BJ (cell line): ENCODE measurements around the gene NUCKS1. TPM values are rescaled to one million over a fixed set of nuclear protein-coding genes. Genes with fewer than 3 reads are reported as not detected.

Experiments used
- CTCF ChIA-PET: fragments of 350-600 bp; formaldehyde crosslinking; extraction: SDS; loops from one replicate; lab custom pipeline; 2021; ENCODE audit warnings: antibody characterized with exemption, inconsistent platforms; lab: Yijun Ruan, JAX
- POLR2A ChIA-PET: fragments of 300-600 bp; sonication (Branson Sonifier 250); formaldehyde crosslinking; extraction: SDS; loops from one replicate; lab custom pipeline; 2021; ENCODE audit warnings: antibody characterized with exemption; lab: Charles Lee
- DNase-seq: peaks from one replicate; pipeline ENCODE4 v3.0.0-alpha.2; 2011; ENCODE audit warnings: low read depth
- H3K27me3 ChIP-seq: 2 replicates; pipeline ENCODE4 v1.6.0; 2011; ENCODE audit warnings: low read length; ENCODE audit not compliant: control insufficient read depth, insufficient read depth
- H3K36me3 ChIP-seq: 2 replicates; pipeline ENCODE4 v1.5.1; 2011; ENCODE audit warnings: low read length; ENCODE audit not compliant: control insufficient read depth, insufficient read depth
- H3K4me3 ChIP-seq: 2 replicates; pipeline ENCODE4 v1.5.1; 2011; ENCODE audit warnings: low read depth, mild to moderate bottlenecking, control low read depth, low read length
- CTCF ChIP-seq: IDR thresholded peaks from 2 replicates; pipeline ENCODE4 v1.5.1; 2011; ENCODE audit warnings: low read depth, mild to moderate bottlenecking, control low read depth, inconsistent platforms, low read length, moderate library complexity; ENCODE audit not compliant: insufficient read depth
- polyA plus RNA-seq: library from polyadenylated mRNA; depleted of rRNA; stranded (reverse); fragments of >200 nt; gene quantifications from 2 replicates; pipeline ENCODE4 v1.2.3, GENCODE V29; 2011

The NUCKS1 gene
- polyA plus RNA-seq, 1 experiment, result 33.3 TPM

DNA sequence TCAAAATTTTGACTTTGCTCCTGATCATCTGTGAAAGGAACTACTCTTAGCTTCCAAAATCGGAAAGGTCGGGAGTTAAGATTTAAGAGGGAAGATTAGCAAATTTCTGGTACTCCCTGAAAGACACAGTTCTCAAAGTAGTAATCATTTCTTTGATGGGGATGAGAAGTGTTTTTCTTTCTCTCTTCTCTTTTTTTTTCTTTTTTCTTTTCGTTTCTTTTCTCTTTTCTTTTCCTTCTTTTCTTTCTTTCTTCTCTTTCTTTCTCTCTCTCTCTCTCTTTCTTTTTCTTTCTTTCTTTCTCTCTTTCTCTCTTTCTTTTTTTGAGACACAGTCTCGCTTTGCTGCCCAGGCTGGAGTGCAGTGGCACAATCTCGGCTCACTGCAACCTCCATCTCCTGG lies 30.4 kb upstream of the NUCKS1 start:
- no peak overlapping the region for H3K4me3 ChIP-seq
- no peak for DNase-seq
- no peaks in the 10 kb centered on the region for H3K36me3 ChIP-seq
- ChIA-PET POLR2A (no interaction called here), CTCF (interaction anchor here (1.0 to 1.3 kb wide), 2 partner anchors 12 to 198 kb away, joined by 3 read pairs; no protein-coding TSS in a partner anchor)
- TF ChIP-seq CTCF, result no peak
- no peaks in the 10 kb centered on the region for H3K27me3 ChIP-seq

GRCh38 chr1:205777994-205778393 lies 28.0 kb upstream of the NUCKS1 start:
- no peak overlapping the region for H3K4me3 ChIP-seq
- no peak for DNase-seq
- POLR2A ChIA-PET, result no interaction called here
- H3K36me3 ChIP-seq, result no peaks in the 10 kb centered on the region
- CTCF ChIA-PET, result interaction anchor here (0.7 to 5.0 kb wide), 3 partner anchors 13 to 119 kb away, joined by 3 to 26 read pairs (median 3); no protein-coding TSS in a partner anchor
- TF ChIP-seq CTCF, result no peak
- no peaks in the 10 kb centered on the region for H3K27me3 ChIP-seq

DNA sequence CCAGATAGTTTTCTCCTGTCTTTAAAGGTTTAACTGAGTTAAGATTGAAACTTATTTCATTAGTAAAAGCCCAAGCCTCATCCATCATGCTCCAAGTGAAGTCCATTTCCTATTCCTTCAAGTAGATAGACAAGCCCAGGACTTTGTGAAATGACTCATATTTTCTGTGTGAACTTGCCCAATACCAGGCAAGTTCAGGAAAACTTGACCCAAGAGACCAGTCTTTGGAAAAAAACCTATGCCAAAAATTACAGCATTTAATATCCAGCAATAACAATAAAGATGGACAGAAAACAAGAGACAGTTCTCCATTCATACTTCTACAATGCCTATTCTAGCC lies 25.7 kb upstream of the NUCKS1 start:
- CTCF ChIA-PET, result interaction anchor here (0.8 to 5.0 kb wide), 5 partner anchors 9 to 202 kb away, joined by 3 to 26 read pairs (median 5); no protein-coding TSS in a partner anchor
- TF ChIP-seq CTCF, result no peak
- POLR2A ChIA-PET, result interaction anchor here (0.5 kb wide), 1 partner anchor 11 kb away, joined by 8 read pairs; no protein-coding TSS in a partner anchor

DNA sequence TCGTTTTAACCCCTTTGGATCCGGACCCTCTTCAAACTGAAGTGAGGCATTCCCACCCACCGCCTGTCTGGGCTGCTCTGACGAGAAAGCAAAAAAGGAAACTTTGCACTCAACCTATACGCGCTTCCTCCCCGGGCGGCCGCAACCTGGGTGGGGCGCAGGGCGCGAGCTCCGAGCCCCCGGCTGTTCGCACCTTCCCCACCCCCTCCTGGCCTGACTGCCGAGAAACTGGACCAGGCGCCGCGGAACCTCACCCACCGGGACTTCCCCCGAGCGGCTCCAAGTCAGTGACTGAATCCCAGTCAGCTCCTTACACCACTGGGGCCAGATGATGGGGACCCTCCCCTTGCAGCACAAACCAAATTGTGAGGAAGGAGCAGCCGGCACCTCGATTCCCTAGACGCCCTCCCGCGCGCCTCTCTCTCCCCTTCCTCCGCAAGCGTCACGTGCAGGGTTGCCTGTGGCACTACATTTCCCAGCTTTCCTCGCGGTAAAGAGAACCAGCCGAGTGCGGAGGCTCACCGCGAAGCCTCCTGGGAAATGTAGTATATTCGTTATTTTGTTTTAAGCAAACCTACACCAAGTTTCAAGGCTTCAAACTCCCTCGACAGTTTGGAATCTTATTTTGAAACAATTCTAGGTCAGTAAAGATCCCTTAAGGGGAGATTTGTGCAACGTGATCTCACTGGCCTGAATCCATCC lies 25.2 kb upstream of the NUCKS1 start, which contains the start of gene RAB29:
Gene RAB29, minus strand, starts transcription at position 468 of the 702 bp plus-strand sequence. CDS start 526 bp downstream, outside the sequence.
- CTCF ChIA-PET, result interaction anchor here (0.8 to 5.0 kb wide), 5 partner anchors 8 to 202 kb away, joined by 3 to 26 read pairs (median 5); no protein-coding TSS in a partner anchor
- TF ChIP-seq CTCF, result no peak
- POLR2A ChIA-PET, result interaction anchor here (0.5 to 0.6 kb wide), 2 partner anchors 10 to 117 kb away, joined by 4 to 8 read pairs; no protein-coding TSS in a partner anchor

More for the DNA sequence above, 25.7 kb upstream of the NUCKS1 start:
- H3K4me3 ChIP-seq, result no peak overlapping the region; the same call in 1 of the 2 replicates
- DNase-seq, result no peak
- no peaks in the 10 kb centered on the region for H3K27me3 ChIP-seq
- no peaks in the 10 kb centered on the region for H3K36me3 ChIP-seq

More for the DNA sequence above, 25.2 kb upstream of the NUCKS1 start, which contains the start of gene RAB29:
- Histone ChIP-seq H3K27me3 (no peaks in the 10 kb centered on the region), H3K4me3 (peak within 1 kb of the TSS; percentile 78), H3K36me3 (no peaks in the 10 kb centered on the region)
- peak; percentile 44 for DNase-seq
